Urothelium cell line (cell line): ENCODE data around the gene ANKRD23.
A peak's percentile ranks its signal among the peaks of the same experiment; 100 is the strongest.

Experiments used
- DNase-seq: peaks from one replicate; pipeline ENCODE4 v3.0.0; 2011; ENCODE audit warnings: low spot score, mixed read lengths
- FAIRE-seq: peaks from 2 replicates; lab custom pipeline; 2011; peaks lifted over from hg19 to GRCh38; lab: Jason Lieb, UNC

ANKRD23 gene

DNA sequence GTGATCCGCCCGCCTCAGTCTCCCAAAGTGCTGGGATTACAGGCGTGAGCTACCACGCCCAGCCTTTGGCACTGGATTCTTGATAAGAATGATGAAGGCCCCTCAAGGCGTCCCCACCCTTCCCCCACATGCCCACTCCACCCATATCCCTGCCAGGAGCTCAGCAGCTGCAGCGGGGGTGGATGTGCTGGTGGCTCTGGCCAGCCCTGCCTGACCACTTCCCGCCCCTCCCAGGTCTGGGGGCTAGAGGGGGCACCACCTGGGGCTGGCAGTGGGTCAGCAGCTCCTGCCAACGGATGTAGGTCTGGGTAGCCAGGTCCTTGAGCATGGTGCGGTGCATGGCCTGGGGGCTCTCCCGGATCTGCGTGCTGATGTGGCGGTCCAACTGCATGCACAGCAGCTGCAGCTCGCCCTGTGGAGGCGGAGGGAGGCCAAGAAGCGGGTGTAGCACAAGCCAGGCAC, 33.8 kb upstream of the ANKRD23 start:
- no peak for FAIRE-seq
- DNase-seq = no peak

DNA sequence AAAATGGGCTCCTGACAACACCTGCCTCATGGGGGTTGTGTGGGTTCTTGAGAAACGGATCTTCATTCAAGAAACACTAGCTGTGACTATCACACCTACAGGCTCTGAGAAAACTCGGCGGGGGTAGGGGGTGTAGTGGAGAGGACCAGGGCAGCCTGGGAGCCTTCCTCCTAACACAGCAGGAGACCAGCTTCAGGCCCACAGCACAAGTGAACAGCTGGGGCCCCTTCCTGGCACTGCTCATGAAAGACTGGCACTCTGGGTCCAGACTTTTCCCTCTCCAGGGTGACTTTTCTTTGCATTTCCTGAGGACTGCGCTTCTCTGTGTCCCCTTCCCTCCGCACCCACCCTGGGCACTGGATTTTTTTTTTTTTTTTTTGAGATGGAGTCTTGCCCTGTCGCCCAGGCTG, 33.2 kb upstream of the ANKRD23 start:
- FAIRE-seq (no peak), DNase-seq (no peak)

DNA sequence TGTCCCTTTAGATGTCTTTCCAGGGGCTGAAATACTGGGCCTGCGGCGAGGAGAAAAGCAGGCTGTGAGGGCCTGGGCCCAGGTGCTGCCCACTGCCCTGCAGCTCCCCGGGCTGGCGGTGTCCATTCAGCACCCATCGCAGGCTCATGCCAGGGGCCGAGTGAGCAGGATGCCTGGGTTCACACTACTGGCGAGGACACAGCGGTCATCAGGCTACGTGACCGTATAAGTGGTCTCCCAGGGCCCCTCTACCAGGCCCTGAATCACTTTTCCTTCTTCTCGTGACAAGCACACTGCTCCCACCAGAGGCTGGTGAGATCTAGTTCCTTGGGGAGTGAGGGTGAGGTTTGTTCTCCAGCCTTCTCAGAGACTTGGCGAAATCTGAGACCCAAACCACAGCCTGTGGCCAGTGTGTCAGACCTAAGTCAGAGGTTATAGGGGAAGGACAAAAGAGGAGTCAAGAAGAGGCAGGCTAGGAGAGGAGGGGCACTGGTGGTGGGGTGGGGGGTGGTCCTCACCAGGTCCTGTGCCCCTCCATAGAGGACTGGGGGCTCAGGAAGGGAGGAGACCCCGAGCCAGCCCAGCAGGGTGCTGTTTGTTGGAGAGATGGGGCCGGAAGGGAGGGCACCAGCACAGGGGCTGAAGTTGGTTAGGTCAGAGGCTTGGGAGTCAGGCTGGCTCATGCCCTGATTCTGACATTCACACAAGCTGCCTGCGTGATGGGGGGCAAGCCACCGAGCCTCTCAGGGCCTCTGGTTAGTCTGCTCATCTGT, 32.6 kb upstream of the ANKRD23 start:
- DNase-seq (peak; percentile 50), FAIRE-seq (no peak)

DNA sequence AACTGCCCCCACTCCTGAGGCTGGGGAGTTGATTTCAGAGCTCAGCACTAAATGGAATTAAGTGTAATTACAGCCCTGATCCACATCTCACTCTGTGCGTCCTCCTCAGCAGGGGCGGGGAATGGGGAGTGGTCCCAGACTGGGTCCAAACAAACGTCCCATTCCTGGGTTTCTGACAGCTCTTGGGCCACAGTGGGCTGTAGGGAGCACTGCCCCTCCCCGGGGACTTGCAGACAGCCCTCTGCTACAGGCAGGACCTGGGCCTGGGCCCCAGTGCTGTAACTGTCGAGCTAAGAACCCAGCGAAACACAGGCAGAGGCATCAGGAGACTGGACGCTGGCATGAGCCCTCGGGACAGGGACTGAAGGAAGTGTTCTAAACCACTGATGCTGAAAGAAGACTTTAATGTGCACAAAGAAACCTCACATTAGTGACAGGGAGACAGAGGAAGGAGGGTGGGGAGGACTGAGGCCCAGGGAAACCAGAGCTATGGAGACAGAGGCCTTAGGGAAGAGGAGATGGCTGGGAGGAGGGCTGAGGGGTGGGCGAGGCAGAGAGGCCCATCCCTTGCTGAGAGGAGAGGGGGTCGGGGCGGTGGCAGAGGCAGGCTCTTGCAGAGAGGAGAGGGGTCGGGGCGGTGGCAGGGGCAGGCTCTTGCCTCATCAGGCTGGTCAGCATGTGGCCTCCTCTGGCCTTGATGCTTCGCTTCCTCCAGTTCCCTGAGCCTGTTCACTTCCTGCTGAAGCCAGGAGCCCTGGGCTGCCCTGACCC, 31.9 kb upstream of the ANKRD23 start:
- FAIRE-seq (no peak), DNase-seq (no peak)

DNA sequence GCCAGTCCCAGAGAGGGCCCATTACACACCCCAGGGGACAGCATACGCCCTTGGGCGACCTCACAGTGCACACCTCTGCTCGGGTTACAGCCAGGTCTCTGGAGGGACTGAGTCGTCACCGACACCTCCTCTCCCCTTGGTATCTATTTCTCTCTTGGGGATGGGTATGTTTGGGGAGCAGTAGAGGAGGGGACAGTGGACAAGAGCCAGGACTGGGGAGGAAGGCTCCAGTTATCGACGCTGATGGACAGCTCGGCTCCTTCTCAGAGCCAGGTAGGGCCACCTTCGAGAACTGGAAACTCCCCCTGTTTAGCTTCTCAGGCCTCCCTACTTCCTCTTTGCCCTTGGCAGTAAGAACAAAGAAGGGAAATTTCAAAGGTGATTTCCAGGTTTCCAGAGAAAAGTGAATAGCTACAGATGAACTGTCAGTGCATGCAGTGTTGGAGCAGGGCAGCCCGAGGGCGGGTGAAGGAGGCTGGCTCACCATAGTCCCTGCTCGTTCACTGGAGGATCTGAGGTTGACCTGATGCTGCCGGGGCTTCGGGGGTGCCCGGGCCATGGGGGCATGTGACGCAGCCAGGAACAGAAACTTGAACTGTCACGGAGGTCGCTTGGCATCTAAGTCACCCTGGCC, 30.5 kb upstream of the ANKRD23 start:
- FAIRE-seq (no peak), DNase-seq (no peak)

DNA sequence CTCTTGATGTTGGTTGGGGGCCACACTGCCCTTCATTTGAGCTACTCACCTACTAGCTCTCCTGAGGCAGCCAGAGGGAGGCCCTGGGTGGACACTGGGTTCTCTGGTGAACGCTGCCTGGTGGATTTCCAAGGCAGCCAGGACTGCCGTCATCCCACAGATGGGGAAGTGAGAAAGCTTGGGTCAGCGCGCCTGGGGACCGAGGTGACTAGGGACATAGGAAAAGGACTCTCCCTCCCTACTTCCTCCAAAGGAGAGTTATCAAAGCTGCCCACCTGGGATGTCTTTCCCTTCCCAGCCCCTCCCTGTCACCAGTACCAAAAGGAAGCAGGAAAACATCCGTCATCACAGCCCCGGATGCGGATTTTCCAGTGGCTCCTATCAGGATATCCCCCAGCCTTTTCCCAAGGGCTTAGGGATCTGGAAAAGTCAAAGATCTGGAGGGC, 29.9 kb upstream of the ANKRD23 start:
- no peak for DNase-seq
- no peak for FAIRE-seq

DNA sequence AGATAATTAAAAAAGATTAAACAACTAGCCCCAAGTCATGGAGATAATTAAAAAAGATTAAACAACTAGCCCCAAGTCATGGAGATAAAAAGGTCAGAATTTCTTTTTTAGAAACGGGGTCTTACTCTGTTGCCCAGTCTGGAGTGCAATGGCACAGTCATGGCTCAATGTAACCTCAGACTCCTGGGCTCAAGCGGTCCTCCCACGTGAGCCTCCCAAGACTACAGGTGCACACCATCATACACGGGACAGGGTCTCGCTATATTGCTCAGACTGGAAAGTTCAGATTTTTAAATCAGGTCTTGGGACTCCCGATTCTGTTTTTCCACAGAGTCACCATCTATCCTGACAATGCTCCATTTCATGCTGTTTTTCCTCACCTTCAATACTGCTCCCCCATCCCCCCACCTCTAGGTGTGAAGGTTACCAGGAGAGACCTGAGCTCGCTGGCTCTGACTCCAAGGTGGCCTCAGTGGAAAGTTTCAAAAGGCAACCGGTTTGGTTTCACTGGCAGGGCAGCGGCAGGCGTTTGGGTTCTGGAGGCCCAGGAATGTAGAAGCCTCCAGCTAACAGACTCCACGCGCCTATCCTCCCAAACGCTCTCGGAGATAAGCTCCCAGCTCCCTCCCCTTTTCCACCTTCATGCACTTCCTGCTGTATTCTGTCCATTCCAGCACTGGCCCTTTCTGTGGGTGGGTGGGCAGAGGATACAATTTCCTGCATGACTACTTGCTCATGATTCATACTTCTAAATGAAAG, 28.9 kb upstream of the ANKRD23 start:
- no peak for DNase-seq
- FAIRE-seq = no peak

DNA sequence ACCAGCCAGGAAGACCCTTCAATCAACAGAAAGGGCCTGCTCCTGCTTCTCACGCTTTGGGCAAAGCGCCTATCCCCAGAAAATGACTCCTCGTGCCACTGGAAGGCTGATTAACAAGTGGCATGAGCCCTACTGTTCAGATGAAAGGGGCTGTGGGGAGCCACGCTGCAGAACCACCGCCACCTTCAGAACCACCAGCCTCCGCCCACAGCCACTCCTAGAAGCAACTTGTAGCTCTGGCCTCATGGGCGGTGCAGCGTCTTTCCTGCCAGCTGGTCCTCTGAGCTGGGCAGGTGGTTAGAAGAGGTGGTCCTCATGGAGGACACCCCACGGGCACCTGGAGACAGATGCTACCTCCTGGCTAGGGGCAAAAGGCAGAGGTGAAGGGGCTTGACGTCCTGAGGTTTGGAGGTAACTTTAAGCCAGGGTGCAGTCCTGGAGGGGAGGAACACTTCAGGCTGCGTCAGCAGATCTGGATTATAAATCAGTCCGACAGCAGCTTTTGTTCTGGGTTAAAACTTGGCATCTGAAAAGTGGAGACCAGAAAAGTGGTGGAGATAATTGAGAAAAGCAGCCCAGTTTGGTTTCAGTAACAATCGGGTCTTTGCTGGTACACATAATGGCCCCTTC, 26.9 kb upstream of the ANKRD23 start:
- no peak for FAIRE-seq
- DNase-seq = no peak

DNA sequence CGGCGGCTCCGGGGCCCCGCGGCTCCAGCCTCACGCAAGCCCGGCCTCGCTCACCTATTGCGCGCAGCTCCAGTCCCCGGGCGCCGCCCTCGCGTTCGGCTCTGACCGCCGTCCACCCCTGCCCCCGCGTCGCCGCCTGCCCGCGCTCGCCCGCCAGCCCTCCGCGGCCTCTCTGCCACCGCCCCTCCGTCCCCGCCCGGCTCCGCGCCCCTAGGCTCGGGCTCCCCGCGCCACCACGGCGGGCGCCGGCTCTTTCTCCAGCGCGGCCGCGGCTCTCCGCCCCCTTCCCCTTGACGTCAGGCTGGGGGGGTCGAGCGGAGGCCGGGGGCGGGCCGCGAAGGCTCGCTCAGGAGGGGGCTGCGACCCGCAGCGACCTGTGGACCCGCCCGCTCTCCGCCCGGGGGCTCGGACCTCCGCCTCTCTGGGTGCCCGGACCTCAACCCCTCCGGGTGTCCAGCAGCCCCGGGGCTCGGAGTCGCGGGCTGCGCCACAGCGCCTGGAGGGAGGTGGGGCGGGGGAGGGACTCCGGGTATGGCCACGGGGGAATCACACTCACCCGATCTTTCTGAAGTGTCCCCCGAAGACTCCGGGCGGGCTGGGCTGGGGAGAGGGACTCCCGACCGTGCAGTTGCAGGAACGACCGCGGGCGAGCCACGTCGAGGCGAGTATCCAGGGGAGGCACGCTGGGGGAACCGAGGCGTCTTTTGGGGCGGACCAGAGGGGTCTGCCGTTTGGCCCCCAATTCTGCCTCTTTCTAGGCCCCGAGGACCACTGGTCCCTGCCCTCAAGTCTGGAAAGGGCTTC, 26.2 kb upstream of the ANKRD23 start, which contains the start of gene SEMA4C:
Gene SEMA4C (minus strand): TSS at position 259 of the 804 bp plus-strand sequence. CDS start 2,194 bp downstream, outside the sequence.
- FAIRE-seq (no peak), DNase-seq (peak; percentile 77)

DNA sequence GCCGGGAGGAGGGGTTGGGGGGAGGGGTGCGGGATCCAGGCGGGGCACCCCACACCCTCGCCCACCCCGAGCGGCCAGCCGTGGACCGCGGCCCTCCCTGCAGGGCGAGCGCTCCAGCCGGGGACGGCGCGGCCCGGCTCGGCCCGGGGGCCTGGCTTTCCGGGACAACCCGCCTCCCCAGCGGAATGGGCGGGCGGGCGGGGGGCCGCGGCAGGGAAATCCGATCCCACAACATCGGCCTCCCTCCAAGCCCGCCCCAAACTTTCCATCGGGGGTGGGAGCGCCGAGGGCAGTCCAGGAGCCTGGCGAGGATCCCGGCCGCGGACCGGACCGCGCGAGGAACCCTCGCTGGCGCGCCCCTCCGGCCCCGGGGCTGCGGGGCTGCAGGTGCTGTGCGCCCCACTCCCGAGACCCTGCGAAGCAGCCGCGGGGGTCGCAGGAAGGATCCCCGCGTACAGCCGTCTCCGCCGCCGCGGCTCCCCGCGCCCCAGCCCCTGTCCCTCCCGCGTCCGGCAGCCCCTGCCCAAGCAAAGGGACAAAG, 25.5 kb upstream of the ANKRD23 start:
- FAIRE-seq (no peak), DNase-seq (peak; percentile 81)

DNA sequence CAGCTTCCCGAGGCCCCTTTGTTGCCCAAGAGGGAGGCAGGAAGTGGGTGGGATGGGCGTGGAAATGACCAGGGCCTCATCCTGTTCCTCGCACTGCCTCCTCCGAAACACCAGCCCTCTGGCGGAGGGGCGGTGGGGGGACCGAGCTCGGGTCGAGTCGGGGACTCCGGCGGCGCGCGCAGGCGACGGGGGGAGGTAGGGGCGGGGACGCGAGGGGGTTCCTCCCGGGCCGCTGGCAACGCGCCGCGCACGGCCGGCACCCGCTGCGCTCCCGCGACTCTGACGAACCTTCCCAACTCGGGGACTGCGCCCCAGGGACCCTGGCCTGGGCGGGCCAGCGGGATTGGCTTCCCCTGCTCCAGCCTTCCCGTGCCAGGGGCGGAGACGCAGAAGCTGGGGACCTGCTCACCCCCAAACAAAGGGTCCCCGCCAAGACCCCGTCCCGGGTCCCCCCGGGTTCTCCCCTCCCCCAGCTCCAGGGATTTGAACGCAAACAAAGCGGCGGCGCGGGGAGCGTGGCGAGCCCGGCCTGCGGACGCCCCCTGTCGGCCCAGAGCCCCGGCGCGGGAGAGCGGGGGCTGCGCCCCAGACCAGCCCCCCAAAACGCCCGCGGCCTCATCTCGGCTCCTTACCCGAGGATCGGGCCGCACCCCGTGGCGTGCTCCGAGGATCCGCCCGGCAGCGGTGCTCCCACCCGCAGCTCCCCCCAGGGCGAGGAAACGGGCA, 24.9 kb upstream of the ANKRD23 start:
- FAIRE-seq (peak; percentile 74), DNase-seq (peak; percentile 95)

DNA sequence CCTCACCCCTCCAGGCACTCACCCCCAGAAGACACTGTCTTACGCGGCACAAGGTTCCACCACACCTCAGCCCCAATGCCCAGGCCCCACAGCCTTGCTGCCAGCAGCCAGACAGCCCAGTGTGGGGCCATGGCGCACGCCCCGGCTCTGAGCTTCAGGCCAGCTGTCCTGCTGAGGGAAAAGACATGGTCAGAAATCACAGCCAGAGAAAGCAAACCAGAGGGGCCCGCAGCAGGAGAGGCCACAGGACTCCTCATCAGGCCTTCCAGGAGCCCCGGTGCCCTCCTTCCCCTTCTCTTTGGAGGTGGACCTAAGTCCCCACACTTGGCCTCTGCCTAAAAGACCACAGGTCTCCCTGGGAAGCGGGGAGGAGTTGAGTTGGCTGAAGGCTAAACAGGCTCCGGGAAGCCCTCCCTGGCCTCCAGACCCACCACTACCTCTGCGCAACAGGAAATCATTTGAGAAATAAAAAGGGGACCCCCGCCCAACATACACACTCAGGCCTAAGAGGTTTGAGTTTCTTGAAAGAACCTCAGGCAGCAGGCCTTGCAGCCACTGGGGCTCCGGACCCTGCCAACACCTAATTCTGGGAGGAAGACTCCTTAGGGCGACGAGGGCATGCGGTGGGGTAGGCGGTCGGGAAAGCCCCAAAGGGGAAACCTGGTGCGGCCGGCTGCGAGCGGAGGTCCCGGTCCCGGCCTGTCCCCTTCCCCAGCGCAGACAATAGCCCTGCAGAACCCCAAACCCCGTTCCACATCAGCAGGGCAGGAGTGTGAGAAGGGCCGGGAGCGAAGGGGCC, 24.1 kb upstream of the ANKRD23 start:
- DNase-seq (no peak), FAIRE-seq (no peak)

DNA sequence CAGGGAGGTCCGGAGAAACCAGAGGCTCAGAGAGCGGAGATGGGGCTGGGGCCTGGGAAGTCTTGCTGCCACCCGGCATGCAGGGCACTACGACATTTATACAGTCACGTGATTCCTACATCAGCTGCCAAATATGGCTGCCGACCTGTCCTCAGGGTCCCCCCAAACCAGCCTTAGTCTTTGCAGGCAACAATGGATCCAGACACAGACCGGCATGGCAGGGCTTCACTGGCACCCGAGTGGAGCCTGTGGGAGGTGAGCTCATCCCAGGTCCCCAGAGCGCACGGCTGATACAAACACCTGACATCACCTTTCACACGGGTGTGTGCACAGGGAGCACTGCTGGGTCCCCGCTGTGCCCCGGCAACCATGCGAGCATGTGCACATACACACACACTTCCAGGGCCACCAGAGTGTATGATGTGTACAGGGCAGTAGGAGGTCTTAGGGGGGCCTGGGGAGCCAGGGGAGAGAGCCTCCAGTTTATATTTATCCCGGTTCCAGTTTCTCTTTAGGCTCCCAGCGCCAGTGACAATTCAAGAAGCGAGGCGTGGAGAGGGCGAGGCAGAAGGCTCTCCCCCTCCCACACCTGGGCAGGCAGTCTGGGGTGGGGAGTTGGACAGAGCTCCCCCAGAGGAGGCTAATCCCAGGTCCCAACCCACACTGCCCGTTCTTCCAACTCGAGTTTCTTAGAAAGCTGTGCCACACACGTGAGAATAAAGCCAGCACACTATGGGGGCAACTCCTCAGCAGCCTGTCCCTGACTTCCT, 23.4 kb upstream of the ANKRD23 start:
- no peak for FAIRE-seq

DNA sequence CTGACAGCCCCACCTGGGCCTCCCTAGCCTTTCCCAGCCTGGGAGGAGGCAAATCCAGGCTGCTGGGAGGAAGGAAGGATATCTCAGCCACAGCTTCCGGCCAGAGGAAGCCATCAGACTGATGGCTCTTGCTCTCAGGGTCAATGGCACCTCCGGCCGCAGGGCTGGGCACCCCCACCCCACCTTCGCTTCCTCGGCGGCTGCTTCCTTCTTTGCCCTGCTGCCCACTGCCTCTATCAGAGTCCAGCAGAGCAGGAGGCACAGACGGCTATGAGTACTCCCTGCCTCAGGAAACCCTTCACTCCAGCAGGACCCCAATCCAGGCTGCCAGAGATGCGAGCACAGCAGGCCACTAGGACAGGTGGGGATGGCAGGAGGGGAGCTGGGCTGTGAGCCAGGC, 22.8 kb upstream of the ANKRD23 start:
- FAIRE-seq = no peak
- no peak for DNase-seq

More for the DNA sequence above, 23.4 kb upstream of the ANKRD23 start:
- DNase-seq = no peak

DNA sequence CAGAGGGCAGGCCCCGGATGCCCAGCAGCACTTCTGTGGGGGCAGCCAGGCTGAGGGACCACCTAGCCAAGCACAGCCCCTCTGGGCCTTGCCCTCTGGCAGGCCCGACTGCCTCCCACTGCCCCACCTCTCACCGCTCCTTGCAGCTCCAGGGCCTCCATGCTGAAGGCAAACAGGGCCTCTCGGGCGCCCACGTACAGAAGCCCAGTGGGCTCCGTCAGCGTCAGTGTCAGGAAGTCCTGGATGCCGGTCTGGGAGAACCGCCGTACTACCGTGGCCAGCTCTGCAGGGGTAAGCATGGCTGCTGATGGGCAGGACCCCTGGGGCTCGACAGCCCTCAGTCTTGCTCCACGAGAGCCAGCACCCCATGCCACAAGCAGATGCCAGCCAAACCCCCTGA, 22.3 kb upstream of the ANKRD23 start:
- FAIRE-seq (no peak), DNase-seq (no peak)

DNA sequence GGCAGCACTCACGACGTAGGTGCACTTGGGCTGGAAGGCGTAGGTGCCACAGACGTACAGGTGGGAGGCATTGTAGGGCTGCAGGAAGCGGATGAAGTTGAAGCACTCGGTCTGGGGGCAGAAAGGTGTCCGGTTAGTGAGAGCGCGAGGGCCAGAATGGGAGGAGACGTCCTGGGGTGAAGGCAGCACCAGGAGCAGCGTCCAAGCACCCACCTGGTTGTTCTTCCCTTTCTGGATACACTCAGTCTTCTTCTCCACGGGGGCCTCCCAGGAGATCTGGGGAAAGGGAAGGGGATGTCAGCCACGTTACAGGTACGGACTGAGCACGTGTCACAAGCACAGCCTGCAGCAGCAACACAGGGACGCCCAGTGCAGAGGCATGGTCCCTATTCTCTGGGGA, 21.8 kb upstream of the ANKRD23 start:
- FAIRE-seq = no peak
- no peak for DNase-seq
